NOMO-1 treated with dmso at 0.1 percent for 144 hours (cell line): Measurements from ENCODE around the gene PARD3B.

Experiments used
- DNase-seq: peaks from one replicate; lab custom pipeline; 2025; ENCODE audit not compliant: unreplicated experiment; lab: John Stamatoyannopoulos, UW

Gene PARD3B

DNA sequence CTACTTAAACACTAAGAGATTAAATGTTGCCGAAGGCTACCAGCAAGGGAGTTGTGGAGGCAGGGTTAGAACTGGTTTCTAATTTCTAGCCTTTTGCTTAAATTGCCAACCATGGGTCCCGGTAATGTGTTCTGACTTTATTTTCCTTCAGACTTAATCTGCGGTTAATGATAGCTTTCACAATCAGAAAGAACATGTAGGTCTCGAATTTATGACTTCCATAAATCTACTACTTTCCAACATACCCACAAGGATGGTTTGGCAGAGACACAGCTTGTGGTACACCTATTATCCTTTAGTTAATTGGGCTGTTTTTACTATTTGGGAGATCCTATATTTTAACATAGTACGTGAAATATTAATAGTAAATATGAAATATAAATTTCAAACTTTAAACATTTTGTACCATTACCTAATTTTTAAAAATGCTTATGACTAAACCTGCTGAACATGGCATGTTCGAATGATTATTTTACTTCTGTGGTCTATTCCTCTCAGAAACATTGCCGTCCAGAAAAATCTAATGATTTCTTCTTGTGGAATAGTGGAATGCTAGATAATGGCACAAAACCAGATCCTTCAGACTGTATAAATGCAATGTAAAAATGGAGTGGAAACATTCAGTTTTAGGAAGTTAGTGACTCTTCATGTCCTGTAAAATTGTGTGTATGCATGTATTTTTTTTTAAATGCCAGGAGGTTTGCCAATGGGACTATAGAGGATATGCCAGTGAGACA lies 41.3 kb downstream of the PARD3B start:
- no peak for DNase-seq

DNA sequence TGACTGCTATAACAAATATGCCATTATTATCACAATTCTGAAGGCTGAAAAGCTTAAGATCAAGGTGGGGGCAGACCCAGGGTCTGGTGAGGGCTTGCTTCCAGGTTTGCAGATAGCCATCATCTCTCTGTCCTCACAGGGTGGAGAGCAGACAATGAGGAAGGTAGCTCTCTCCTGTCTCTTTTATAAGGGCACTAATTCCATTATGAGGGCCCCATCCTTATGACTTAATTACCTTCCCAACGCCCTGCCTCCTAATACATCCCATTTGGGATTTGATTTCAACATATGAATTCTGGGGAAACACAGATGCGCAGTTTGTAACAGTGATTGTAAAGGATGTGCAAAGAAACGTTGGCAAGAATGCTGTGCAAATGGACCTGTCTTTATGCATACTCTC lies 44.8 kb downstream of the PARD3B start:
- no peak for DNase-seq

DNA sequence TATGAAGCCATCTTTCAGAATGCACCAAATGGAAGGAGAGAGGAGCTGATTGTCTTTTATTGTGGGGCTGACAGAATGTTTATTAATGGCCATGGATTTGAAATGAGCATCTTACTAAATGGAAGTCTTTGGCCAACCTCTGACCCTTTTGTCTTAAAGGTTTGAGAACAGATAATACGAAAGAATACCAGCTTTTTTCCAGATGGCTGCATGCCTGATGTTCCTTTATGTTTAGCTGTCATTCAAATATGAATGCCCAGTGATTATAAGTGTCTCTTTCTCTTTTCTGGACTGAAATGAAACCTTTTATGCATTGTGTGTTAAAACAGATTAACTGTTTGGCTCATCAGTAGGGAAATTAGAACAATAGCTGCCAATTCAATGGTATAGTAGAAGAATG lies 46.0 kb downstream of the PARD3B start:
- DNase-seq: no peak

DNA sequence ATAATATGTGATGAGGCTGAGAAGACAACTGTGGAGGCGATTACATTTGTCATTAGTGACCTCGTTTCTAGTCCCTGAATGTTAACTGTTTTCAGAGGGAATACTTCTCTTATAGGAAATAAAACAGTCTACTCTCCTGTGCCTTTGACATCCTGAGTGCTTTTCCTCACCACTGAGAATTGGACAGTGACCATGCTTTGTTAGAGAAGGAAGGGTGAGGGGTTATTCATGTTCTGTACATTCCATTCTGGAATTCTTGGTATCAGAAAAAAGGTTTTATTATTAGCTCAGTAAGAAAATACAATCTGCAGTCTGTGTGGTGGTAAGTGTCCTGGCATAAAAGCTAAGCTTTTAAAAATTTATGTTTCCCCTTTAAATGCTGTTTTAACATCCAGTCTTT lies 58.8 kb downstream of the PARD3B start:
- no peak for DNase-seq

DNA sequence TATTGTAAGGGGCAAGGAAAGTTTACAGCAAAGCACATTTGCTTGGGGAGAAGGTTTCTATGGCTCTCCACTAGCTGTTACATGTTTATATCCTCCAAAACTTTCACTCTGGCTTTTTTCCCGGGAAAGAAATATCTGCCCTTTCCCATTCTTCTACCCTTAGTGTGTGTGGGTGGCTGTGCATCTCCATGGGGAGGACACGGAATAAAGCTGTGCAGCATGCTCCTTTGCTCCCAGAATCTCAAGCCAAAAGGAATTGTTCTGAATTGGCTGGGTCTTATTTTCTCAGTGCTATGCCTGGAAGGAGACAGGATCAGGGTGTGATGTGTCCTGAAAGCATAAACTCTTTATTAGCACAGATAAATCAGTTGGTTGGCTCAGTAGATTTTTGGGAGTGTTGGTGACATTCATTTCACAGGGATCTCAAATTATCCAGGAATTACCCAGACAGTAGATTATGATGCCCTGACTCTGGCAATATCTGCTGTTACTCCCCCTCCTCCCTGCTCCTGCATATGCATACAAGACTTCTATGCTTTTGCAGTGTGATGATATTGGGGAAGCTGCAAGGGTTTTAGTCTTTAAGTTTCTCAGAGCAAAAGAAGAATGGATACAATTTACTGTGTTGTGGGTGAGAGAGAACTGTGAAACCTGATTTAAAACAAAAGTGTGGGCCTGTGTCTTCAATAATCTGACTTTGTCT lies 63.1 kb downstream of the PARD3B start:
- no peak for DNase-seq

DNA sequence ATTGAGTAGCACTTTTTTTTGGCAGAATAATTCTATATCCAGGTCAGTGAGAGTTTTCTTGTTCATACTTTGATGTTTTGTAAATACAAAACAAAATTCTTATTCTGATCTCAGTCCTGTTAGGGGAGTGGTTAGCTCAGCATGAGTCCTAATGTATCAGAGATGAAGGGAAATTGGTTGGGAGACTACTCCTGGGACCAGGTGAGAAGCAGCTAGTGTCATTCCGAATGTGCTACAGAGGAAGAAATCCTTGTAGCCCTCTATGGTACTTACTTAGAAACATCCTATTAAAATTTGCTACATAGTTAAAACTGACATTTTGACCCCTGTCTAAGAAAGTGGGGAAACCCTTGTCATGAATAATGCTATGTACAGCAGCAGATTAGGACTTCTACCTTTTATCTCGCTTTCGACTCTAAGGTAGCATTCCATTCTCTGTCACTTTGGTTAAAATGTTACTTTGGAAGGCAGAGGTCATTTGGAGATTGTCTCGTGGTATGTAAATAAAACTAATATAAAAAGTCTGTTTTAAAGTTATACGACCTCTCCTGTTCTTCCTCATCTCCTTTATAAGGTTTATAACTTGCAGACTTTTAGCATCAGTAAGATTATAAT lies 65.8 kb downstream of the PARD3B start:
- no peak for DNase-seq

DNA sequence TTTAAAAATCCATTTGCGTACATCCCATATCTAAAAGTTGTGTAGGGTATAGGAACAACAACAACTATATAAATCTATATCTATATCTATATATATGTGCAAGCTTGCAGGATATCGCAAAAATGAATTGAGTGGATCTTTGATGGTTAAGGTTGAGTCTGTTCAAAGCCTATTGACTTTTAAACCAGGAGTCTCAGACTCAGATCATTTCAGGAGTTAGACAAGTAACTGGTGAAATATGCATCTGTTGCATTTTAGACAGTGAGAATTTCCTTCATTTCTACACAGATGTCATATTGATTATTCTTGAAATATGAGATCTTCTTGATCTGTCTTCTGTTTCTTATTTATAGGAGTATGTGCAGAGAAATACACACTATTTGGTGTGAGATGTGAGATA lies 66.5 kb downstream of the PARD3B start:
- DNase-seq: no peak

DNA sequence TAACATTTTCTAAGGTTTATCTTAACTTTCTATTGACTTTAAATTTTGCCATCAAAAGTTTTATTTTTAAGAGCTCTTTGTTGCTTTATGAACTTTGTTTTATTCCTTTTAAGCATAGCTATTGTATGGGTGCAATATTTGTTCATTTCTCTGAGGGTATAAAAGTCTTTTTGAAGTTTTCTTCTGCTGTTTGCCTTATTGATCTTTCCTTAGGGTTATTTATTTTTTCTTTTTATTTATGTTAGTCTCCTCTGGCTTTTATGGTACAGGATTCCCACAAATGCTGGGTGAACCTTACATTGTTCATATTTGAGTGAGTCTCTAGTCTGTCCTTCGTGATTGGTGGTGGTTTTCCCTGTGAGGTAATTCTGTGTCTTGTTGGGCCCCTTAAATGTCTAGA lies 68.4 kb downstream of the PARD3B start:
- DNase-seq: no peak

DNA sequence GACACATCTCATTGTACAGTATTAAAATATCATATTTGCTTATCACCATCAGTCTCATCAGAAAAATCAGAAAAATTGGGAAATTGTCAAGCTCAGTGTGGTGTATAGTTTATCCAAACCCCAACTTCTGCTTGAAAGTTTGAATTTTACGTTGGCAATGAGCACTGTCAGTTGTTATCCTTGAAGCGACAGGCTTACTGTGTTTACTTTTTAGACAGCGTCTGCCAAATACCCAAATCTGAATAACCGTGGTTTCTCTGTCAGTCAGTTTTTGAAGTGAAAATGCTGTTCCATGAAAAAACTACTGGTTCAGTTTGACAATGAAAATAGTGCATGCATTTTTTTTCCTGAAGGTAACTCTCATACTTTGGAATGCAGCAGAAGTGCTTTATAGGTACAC lies 70.2 kb downstream of the PARD3B start:
- no peak for DNase-seq

DNA sequence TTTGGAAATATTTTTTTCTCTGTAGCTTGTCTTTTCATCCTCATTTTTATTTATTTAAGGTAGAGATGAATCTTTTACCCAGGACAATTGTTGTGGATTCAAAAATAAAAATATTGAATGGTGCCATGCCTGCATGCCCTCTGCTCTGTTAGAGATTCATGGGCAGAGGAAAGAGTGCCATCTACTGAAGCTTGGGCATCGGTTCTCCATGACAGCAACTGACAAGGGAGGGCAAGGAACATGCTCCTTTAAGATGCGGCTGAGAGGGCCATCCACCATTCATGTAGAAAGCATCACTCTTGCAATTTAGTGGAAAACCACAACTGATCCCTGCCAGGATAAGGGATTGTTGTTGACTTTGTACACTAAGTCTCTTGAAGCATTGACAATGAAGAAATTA lies 79.9 kb downstream of the PARD3B start:
- DNase-seq: no peak

DNA sequence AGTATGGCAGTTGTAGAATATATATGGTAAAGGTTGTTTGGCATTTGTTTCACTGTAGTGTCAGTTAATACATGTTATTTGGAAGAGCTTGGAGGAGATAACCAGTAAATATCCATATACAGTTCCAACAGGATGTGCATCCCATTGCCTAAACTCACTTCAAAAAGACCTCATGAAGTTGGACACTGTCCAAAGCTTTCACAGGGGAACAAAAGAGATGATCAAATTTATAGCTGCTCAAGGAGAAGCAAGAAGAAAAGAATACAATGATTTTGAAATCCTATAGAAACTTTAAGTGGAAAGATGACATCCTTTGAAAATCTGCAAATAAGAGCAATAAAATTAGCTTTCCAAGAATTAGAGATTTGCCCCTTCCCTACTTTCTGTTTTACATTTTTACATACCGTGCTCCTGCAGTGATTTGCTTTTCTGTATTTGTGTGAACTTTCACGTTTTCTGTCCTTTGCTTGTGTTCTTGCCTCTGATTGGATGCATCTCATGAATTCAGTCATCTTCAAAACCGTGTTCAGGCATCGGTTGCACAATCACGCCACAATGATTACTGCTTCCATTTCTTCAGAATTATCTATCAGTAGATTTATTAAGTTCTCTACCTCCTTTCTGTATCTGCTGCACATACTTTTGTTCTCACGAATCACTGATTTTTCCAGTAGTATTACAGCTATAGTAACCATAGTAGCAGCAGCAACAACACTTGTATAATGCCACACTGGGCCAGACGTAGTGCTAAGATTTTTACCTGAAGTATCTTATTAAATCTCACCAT lies 83.8 kb downstream of the PARD3B start:
- DNase-seq: no peak

DNA sequence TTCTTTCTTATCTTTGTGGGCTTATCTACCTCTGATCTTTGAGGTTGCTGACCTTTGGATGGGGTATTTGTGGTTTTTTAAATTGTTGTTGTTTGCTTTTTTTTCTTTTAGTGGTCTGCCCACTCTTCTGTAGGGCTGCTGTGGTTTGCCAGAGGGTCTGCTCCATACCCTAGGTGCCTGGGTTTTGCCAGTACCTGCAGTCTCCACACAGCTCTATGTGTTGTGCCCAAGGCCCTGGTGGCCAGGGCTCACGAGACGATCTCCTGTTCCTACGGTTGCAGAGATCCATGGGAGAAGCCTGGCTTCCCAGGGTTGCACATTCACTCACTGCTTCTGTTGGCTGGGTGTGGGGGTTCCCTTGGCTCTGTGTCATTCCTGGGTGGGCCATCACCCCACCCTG lies 87.1 kb downstream of the PARD3B start:
- DNase-seq: no peak

DNA sequence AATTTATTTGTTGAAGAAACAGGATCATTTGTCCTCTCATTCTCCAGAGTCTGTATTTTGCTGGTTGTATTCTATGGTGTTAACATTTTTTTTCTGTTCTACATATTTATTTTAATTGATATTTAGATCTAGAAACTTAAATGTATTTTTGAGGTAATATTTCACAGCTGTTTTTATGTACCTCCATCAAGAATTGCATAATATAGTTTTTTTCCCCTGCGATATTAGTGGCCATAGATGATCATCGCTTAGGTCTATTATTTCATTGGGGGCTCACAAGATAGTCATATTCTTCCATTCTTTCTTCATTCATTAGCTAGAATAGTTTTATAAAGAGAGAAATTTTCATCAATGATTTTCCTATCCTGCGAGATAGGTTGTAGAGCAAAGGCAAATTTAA lies 89.3 kb downstream of the PARD3B start:
- DNase-seq: no peak

DNA sequence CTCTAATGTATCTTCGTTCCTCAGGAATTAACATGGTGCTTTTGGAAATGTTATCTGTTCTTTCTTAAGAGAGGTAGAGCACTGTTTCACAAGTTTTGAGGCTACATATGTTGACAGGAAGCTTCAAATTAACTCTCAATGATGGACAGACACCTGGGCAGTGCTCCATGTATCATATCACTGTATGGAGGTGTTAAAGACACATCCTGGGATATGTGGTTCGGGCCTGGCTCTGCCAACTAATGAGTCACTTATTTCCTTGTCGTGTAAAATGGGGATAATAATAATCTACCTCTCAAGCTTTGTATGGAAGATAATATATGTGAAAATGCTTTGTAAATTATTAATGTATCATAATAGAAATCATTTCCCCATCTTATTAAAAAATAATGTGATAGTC lies 90.2 kb downstream of the PARD3B start:
- DNase-seq: no peak

DNA sequence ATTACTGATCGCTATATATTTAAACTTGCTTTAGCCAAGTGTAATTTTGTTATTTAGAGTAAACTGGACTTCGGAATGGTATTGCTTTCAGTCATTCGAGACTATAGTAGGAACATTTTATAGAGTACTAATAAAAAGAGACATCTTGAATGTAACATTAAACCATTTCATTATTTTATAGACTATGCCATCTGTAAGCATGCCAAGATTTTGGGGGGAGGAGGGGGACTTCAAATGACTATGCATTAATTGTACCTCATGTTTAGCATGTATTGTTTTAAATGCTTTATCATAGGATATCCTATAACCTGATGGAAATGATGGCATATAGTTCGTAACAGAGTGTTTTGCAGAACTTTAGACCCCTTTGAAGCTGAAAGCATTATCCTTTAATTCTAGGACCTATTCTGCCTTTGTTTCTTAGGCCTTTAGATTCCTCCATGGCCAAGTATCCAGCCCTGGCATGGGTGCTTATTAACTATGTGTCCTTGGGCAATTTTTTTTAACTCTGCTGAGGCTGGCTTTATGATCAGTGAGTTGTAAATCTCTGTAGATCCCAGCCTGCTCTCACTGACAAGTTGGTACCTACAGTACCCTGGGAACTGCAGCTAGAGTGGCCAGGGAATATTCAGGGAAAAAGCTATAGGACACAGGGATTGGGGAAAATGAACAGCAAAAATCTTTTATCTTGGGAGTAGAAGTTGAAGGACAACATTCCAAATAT lies 93.4 kb downstream of the PARD3B start:
- DNase-seq: no peak

DNA sequence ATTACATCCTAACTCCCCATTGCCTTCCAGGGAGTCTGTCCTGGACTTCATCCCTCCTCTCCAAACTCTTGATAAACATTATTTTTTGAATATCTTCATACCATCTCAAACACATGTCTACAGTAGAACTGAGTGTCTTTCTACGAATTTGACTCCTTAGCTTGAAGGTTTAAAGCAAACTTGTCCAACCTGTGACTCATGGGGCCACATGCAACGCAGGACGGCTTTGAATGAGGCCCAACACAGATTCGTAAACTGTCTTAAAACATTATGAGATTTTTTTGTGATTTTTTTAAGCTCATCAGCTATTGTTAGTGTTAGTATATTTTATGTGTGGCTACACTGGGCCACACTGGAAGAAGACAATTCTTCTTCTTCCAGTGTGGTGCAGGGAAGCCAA lies 98.1 kb downstream of the PARD3B start:
- DNase-seq: no peak

DNA sequence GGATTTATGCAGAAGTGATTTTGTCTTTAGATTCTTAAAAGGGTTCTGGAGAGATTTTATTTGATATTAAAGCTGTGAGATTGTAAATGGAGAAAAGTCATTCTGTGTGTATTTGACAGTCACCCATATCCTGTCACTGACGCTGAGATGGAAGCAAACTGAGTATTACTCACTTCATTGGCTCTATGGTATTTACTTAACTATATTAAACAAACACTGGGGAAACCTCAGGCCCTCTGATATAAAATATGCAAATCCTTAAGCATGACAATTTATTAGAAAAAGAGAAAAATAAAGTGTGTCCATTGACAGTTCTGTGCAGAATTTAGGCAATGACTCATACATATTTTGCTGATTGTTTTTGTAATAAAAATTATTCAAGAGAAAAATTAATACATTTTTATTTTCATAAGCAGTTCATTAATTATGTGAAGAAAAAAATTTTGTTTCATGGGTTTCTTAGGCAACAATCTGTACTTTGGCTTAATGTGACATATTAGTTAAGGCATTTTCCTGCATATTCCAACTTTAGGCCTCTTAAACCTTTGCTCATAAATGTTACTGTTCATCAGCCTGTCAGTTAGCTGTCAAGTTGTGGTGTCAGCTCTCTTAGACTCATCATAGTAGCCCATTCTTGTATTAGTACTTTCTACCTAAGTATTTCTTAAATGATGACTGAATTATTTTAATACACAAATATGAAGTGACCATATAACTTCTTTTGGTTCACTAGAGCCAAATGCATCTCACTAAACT lies 99.9 kb downstream of the PARD3B start:
- DNase-seq: no peak

DNA sequence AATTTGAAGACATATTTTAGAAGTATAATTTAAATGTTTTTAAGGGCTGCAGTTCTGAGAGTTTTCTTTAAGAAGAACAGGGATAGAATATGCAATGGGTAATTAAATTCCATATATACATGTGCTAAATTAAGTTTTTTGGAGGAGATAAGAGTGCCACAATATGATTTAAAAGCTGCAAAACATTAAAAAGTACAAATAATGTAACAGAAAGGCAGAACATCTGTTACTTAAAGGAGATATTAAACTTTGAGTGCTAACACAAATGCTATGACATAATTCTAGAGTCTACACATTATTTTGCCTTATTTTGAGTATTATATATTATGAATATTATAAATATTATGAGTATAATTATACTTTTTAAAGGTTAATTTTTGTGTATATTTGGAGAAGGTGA lies 102.4 kb downstream of the PARD3B start:
- DNase-seq: no peak

DNA sequence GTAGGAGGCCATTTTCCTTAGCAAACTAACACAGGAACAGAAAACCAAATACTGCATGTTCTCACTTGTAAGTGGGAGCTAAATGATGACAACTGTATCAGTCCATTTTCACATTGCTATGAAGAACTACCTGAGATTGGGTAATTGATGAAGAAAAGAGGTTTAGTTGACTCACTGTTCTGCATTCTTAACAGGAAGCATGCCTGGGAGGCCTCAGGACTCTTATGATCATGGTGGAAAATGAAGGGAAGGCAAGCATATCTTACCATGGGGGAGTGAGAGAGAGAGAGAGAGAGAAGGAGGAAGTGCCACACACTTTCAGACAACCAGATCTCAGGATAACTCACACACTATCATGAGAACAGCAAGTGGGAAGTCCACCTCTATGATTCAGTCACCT lies 105.3 kb downstream of the PARD3B start:
- no peak for DNase-seq

DNA sequence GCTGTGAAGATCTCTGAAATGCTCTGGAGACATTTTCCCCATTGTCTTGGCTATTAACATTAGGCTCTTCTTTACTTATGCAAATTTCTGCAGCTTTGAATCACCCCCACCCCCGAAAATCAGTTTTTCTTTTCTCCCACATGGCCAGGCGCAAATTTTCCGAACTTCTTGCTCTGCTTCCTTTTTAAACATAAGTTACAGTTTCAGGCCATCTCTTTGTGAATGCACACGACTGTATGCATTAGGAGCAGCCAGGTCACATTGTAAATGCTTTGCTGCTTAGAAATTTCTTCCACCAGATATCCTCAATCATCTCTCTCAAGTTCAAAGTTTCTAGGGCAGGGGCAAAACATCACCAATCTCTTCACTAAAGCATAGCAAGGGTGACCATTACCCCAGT lies 106.8 kb downstream of the PARD3B start:
- no peak for DNase-seq
